SU-DHL-6 (cell line): ENCODE data around the gene PRTG.
A peak's percentile ranks its signal among the peaks of the same experiment; 100 is the strongest.

Experiments used
- H2AFZ ChIP-seq: fragments of 200-600 bp; sonication (generic); 2 replicates; pipeline ENCODE4 v1.6.1; 2014; ENCODE audit warnings: low read depth, mild to moderate bottlenecking, moderate library complexity, mixed read lengths, antibody characterized with exemption, low read length; ENCODE audit not compliant: severe bottlenecking
- H3F3A ChIP-seq: fragments of 200-600 bp; shearing (Covaris generic); 2 replicates; pipeline ENCODE4 v1.6.0; 2016; ENCODE audit warnings: antibody characterized with exemption, mild to moderate bottlenecking; ENCODE audit not compliant: insufficient read depth
- H3K27ac ChIP-seq: fragments of 200-600 bp; sonication (generic); 2 replicates; pipeline ENCODE4 v1.5.1; 2016; ENCODE audit warnings: low read depth, mild to moderate bottlenecking, low read length, moderate library complexity, mixed read lengths
- H3K27me3 ChIP-seq: fragments of 200-600 bp; sonication (generic), shearing (Covaris generic); 2 replicates; pipeline ENCODE4 v1.6.0; 2014; ENCODE audit warnings: mild to moderate bottlenecking, low read length
- H3K36me3 ChIP-seq: fragments of 200-600 bp; sonication (generic); 2 replicates; pipeline ENCODE4 v1.6.1; 2014; ENCODE audit warnings: mild to moderate bottlenecking, low read length, mixed read lengths
- H3K4me2 ChIP-seq: fragments of 300-600, 200-600 bp; shearing (Covaris generic), sonication (generic); 2 replicates; pipeline ENCODE4 v1.6.0; 2014; ENCODE audit warnings: low read length, low read depth, mild to moderate bottlenecking; ENCODE audit not compliant: poor library complexity, severe bottlenecking
- H3K4me3 ChIP-seq: fragments of 200-600 bp; sonication (generic); 2 replicates; pipeline ENCODE4 v1.5.1; 2014; ENCODE audit warnings: antibody characterized with exemption, low read length, mild to moderate bottlenecking, mixed read lengths; ENCODE audit not compliant: insufficient read depth, poor library complexity, severe bottlenecking
- H3K79me2 ChIP-seq: fragments of 200-600 bp; sonication (generic); 2 replicates; pipeline ENCODE4 v1.6.1; 2014; ENCODE audit warnings: mild to moderate bottlenecking, low read length, moderate library complexity; ENCODE audit not compliant: insufficient read depth
- H3K9ac ChIP-seq: fragments of 200-600 bp; sonication (generic); 2 replicates; pipeline ENCODE4 v1.7.0; 2014; ENCODE audit warnings: mild to moderate bottlenecking, low read length
- H3K9me2 ChIP-seq: fragments of 200-600 bp; sonication (generic); replicated peaks from 2 replicates; pipeline ENCODE4 v1.6.1; 2014; ENCODE audit warnings: low read length; ENCODE audit not compliant: insufficient read depth
- H3K9me3 ChIP-seq: fragments of 200-600 bp; sonication (generic); 2 replicates; pipeline ENCODE4 v1.6.1; 2014; ENCODE audit warnings: low read length, mixed read lengths; ENCODE audit not compliant: insufficient read depth
- H4K20me1 ChIP-seq: fragments of 200-600 bp; sonication (generic); 2 replicates; pipeline ENCODE4 v1.6.1; 2014; ENCODE audit warnings: low read depth, mild to moderate bottlenecking, antibody characterized with exemption, low read length, moderate library complexity, mixed read lengths
- EZH2phosphoT487 ChIP-seq: fragments of 200-600 bp; sonication (generic), shearing (Covaris generic); conservative IDR thresholded peaks from 2 replicates; pipeline ENCODE4 v1.6.1; 2018; ENCODE audit warnings: mild to moderate bottlenecking, antibody characterized with exemption, low read length, moderate library complexity, mixed read lengths
- TF ChIP-seq, protein P1 (sequence below): fragments of 200-600 bp; sonication (generic); IDR thresholded peaks from one replicate; pipeline ENCODE4 v1.5.1; 2017; ENCODE audit warnings: antibody characterized with exemption, mild to moderate bottlenecking, low read length, moderate library complexity; ENCODE audit not compliant: insufficient read depth, poor library complexity, severe bottlenecking

Gene PRTG

DNA sequence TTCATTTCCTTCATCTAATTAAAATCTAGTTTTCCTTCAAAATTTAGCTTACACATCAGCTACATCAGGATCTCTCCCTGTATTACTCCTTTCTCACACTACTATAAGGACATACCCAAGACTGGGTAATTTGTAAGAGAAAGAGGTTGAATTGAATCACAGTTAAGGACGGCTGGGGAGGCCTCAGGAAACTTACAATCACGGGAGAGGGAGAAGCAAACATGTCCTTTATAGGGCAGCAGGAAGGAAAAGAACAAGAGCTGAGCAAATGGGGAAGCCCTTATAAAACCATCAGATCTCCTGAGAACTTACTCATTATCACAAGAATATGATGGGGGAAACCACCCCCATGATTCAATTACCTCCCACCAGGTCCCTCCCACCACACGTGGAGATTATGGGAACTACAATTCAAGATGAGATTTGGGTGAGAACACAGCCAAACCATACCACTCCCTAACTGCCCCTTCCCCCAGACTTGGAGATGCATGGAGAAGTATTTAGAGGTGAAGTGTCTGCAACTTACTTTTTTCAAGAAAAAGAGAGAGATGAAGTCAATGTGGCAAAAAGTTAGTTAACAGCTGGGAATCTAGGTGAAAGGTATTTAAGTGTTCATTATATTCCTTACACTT, 21.3 kb downstream of the PRTG start:
- Histone ChIP-seq H3F3A (peaks cover 98% of the 10 kb centered on the region), H3K9me2 (no peaks in the 10 kb centered on the region), H3K27ac (peak overlapping the region; percentile 97), H3K9me3 (no peaks in the 10 kb centered on the region), H3K4me2 (peak overlapping the region; percentile 100), H4K20me1 (no peaks in the 10 kb centered on the region), H2AFZ (no peak overlapping the region), H3K27me3 (no peaks in the 10 kb centered on the region), H3K79me2 (peaks cover 96% of the 10 kb centered on the region), H3K9ac (peak overlapping the region; percentile 42), H3K36me3 (peaks cover 3% of the 10 kb centered on the region; the same call in 1 of the 2 replicates), H3K4me3 (no peak overlapping the region)
- TF ChIP-seq EZH2phosphoT487: no peak
- TF ChIP-seq, protein P1, sequence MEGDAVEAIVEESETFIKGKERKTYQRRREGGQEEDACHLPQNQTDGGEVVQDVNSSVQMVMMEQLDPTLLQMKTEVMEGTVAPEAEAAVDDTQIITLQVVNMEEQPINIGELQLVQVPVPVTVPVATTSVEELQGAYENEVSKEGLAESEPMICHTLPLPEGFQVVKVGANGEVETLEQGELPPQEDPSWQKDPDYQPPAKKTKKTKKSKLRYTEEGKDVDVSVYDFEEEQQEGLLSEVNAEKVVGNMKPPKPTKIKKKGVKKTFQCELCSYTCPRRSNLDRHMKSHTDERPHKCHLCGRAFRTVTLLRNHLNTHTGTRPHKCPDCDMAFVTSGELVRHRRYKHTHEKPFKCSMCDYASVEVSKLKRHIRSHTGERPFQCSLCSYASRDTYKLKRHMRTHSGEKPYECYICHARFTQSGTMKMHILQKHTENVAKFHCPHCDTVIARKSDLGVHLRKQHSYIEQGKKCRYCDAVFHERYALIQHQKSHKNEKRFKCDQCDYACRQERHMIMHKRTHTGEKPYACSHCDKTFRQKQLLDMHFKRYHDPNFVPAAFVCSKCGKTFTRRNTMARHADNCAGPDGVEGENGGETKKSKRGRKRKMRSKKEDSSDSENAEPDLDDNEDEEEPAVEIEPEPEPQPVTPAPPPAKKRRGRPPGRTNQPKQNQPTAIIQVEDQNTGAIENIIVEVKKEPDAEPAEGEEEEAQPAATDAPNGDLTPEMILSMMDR: no peak

DNA sequence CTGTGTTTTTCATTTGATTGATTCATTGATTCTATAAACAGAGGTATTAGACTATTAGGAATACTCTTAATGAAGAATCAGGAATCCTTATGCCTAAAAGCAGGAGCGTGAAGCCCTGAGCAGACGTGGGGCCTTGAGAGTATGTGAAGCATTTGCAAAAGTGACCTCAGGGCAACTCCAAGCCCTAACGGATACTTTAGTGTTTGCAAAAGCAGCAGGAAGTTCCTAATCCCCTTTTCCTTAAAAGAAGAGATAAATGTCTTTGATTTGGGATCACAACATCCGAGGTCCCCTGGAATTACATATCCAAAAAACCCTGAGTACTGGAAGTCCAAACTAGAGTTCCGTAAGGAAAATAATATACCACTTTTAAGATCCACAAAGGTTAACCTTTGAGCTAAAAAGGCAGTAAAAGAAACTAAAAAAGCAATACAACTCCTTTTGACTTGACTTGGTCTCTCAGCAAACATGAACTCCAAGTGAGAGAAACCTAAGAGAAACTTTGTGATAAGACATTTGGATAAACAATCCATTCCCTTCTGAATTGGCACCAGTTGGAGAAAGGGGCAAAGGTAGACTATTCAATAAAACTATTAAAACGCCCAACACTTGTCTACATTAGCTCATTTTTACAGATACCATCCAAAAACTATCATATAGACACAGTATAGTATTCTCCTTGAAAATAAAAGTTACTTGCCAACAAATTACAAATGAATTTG, 27.4 kb downstream of the PRTG start:
- H3K4me3 ChIP-seq: peak overlapping the region; percentile 45
- no peaks in the 10 kb centered on the region for H3K9me3 ChIP-seq
- no peaks in the 10 kb centered on the region for H3K9me2 ChIP-seq
- no peak overlapping the region for H2AFZ ChIP-seq
- peaks cover 96% of the 10 kb centered on the region for H3K79me2 ChIP-seq
- H3K4me2 ChIP-seq: peak overlapping the region; percentile 100
- H4K20me1 ChIP-seq: no peaks in the 10 kb centered on the region
- H3K27ac ChIP-seq: peak overlapping the region; percentile 97
- TF ChIP-seq, protein P1: no peak
- no peak for TF ChIP-seq EZH2phosphoT487
- H3F3A ChIP-seq: peaks cover 93% of the 10 kb centered on the region
- H3K9ac ChIP-seq: peak overlapping the region; percentile 62
- no peaks in the 10 kb centered on the region for H3K27me3 ChIP-seq
- peaks cover 10% of the 10 kb centered on the region; the same call in 1 of the 2 replicates for H3K36me3 ChIP-seq

DNA sequence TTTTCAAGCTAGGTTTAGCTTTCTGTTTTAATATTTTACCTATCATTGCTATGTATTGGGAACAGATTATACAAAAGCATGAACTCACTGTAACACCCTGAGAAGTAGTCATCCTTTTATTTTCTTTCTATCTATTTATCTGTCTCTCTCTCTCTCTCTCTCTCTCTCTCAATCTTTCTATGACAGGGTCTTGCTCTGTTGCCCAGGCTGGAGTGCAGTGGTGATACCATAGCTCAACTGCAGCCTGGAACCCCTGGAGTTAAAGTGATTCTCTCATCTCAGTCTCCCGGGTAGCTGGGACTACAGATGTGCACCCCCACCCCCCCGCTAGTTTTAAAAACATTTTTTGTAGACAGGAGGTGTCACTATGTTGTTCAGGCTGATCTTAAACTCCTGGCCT, 28.9 kb downstream of the PRTG start:
- Histone ChIP-seq H3K27me3 (no peaks in the 10 kb centered on the region), H3K9me3 (no peaks in the 10 kb centered on the region), H4K20me1 (no peaks in the 10 kb centered on the region), H3F3A (peaks cover 78% of the 10 kb centered on the region), H3K9me2 (no peaks in the 10 kb centered on the region), H3K36me3 (peaks cover 9% of the 10 kb centered on the region; the same call in 1 of the 2 replicates), H3K9ac (peak overlapping the region; percentile 62), H3K4me2 (peak overlapping the region; percentile 100), H3K79me2 (peaks cover 95% of the 10 kb centered on the region), H3K27ac (peak overlapping the region; percentile 97), H2AFZ (no peak overlapping the region), H3K4me3 (no peak overlapping the region)
- TF ChIP-seq, protein P1: no peak
- no peak for TF ChIP-seq EZH2phosphoT487
